Body of pancreas (tissue), 4 donors: ENCODE results near the gene COA8. TPM values are rescaled to one million over a fixed set of nuclear protein-coding genes. Genes with fewer than 3 reads are reported as not detected.
A peak's percentile ranks its signal among the peaks of the same experiment; 100 is the strongest.

Experiments
- ATAC-seq: fragments of 150-250 bp; one replicate; pipeline ENCODE4 v1.9.1; 2016
- DNase-seq, 4 donors: peaks; one replicate each; pipeline ENCODE4 v3.0.0-alpha.2; 2019
- H3K27ac ChIP-seq, 4 donors: fragments of 200-600 bp; sonication (generic); 1 replicate in 3 of 4; 2 replicates in 1 of 4; pipeline versions ENCODE4 v1.5.1 to v1.6.1; 2016 to 2019; ENCODE audit warnings: mild to moderate bottlenecking in 1 of 4, mixed read lengths in 1 of 4, moderate library complexity in 1 of 4
- H3K27me3 ChIP-seq, 2 donors: fragments of 200-600 bp; sonication (generic); one replicate each; pipeline ENCODE4 v1.6.0; 2016; ENCODE audit warnings: mild to moderate bottlenecking in 1 of 2
- H3K36me3 ChIP-seq, 2 donors: fragments of 200-600 bp; sonication (generic); replicated peaks in 1 of 2; 2 replicates each; pipeline ENCODE4 v1.5.1; 2016; ENCODE audit warnings: low read depth in 2 of 2; ENCODE audit not compliant: insufficient read depth in 1 of 2
- H3K4me1 ChIP-seq: fragments of 200-600 bp; sonication (generic); one replicate; pipeline ENCODE4 v1.6.0; 2016
- H3K4me3 ChIP-seq, 2 donors: fragments of 200-600 bp; sonication (generic); 1 replicate in 1 of 2; 2 replicates in 1 of 2; pipeline ENCODE4 v1.5.1; 2016 to 2019
- H3K9me3 ChIP-seq, 3 donors: fragments of 200-600 bp; sonication (generic); 1 replicate in 2 of 3; 2 replicates in 1 of 3; pipeline ENCODE4 v1.5.1; 2016
- CTCF ChIP-seq, 7 experiments: fragments of 450-650 bp in 4 of 7; fragments of 200-600 bp in 3 of 7; sonication (generic) in 3 of 7; IDR thresholded peaks; one replicate each; pipeline ENCODE4 v1.5.1; 2016 to 2019; ENCODE audit warnings: antibody characterized with exemption in 7 of 7
- POLR2A ChIP-seq, 3 donors: fragments of 450-650 bp; IDR thresholded peaks; one replicate each; pipeline ENCODE4 v1.6.1; 2016; ENCODE audit warnings: antibody characterized with exemption in 3 of 3, mild to moderate bottlenecking in 2 of 3
- WGBS, 2 donors: methylation state at CpG; one replicate each; pipeline ENCODE4 v1.1.5; 2017; 5-methylcytosine and 5-hydroxymethylcytosine counted together
- intact Hi-C: fragments of 100-400 bp; cut with DNase I; formaldehyde crosslinking; loops from one replicate; pipeline ENCODE4 v1.15.1; 2023
- total RNA-seq, 2 donors: library from RNA; depleted of rRNA; stranded (reverse); fragments of >200 nt; gene quantifications; one replicate each; pipeline ENCODE4 v1.1.0, GENCODE V29; 2016

The COA8 gene
- total RNA-seq, 2 donors from 2014 or later, result 15.2 to 32.2 TPM

- Histone ChIP-seq H3K36me3 (peaks cover 0 to 3% of the 10 kb centered on the region in 2 donors), H3K27me3 (no peaks in the 10 kb centered on the region), H3K9me3 (no peaks in the 10 kb centered on the region), H3K27ac (peak within 1 kb of the TSS; percentile 82 to 93 (median 87)), H3K4me1 (peaks cover 70% of the 10 kb centered on the region), H3K4me3 (peak within 1 kb of the TSS; percentile 32 to 95)
- TF ChIP-seq CTCF (IDR thresholded peaks at IDR 0.05) (peak in 1 of 7 experiments; percentile 0), POLR2A (IDR thresholded peaks at IDR 0.05) (peak in 2 of 3 donors; percentile 65 to 68)
- DNase-seq (peak; percentile 92 to 96 (median 94)), ATAC-seq (peak; percentile 95)
- intact Hi-C loops, result no loop called here
- WGBS, 2 donors, result 1 to 5% methylated on average over 7 to 68 of the region's 70 CpGs
These were observed 34.0 kb upstream of the COA8 start, which contains the start of gene TRMT61A for GRCh38 chr14:103528587-103529382. Gene TRMT61A, plus strand, starts transcription at chr14:103529196. Its CDS starts 783 bp downstream, at chr14:103529979.

DNA sequence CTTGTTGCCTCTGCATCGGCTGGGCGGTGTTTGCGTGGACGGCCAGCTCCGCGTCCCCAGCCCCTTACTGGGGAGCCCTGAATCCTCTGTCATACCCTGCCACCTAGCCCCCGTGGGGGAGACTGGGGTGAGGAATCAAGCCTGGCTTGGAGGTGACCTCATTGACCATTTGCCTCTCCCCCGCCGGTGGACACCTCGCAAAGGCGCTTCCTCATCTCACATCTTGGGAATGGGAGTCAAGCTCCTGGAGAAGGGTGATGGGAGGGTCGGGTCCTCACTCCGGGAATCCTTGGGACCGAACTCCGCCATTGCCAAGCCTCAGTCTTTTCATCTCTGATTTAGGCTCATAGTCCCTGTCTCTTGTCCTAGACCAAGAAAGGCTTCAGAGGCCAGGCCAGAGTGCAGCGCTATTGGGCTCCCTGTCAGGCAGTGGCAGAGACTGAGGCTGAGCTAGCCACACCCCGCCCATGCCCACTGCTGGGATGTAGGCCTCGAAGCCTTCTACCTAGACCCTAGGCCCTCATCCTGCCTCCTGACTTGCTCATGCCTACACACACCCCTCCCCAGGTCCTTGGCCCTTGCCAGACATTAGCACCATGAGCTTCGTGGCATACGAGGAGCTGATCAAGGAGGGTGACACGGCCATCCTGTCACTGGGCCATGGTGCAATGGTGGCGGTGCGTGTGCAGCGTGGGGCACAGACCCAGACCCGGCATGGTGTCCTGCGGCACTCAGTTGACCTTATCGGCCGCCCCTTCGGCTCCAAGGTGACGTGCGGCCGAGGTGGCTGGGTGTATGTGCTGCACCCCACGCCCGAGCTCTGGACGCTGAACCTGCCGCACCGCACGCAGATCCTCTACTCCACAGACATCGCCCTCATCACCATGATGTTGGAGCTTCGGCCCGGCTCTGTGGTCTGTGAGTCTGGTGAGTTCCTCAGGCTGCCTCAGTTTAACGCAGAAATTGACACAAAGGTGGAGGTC lies 33.1 kb upstream of the COA8 start:
- Histone ChIP-seq H3K4me3 (peak overlapping the region; percentile 32 to 95), H3K27ac (peak overlapping the region in 3 of 4 donors; percentile 18 to 93 (median 89)), H3K36me3 (peaks cover 0 to 3% of the 10 kb centered on the region in 2 donors), H3K9me3 (no peaks in the 10 kb centered on the region), H3K27me3 (no peaks in the 10 kb centered on the region), H3K4me1 (peaks cover 61% of the 10 kb centered on the region)
- TF ChIP-seq CTCF (IDR thresholded peaks at IDR 0.05), result no peak
- TF ChIP-seq POLR2A (IDR thresholded peaks at IDR 0.05), result no peak
- WGBS, 2 donors, result 41 to 58% methylated on average over 25 to 42 of the region's 42 CpGs
- intact Hi-C loops, result no loop called here
- no peak for DNase-seq
- ATAC-seq, result no peak

DNA sequence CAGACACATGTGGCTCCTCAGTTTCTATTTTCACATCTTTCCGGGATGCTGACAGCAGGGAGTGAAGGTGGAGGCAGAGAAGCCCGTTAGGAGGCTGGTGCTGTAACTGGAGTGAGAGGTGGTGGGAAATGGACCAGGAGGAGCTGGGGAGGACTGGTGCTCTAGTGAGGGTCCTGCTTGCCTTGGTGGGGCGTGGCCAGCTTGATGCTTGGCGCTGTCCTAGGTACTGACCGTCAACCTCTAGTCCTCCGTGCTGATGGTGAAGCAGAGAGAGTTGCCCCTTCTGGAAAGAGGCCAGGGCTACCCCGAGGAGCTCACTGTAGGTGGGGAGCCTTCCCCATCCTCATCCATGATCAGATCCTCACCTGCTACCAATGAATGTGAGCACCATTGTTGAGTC lies 32.4 kb upstream of the COA8 start:
- DNase-seq (no peak), ATAC-seq (no peak)
- WGBS, 2 donors, result 44 to 64% methylated on average over 6 to 7 of the region's 7 CpGs
- H3K27me3 ChIP-seq, result no peaks in the 10 kb centered on the region
- no peak for TF ChIP-seq POLR2A (IDR thresholded peaks at IDR 0.05)
- no peak for TF ChIP-seq CTCF (IDR thresholded peaks at IDR 0.05)
- peaks cover 54% of the 10 kb centered on the region for H3K4me1 ChIP-seq
- H3K27ac ChIP-seq, result no peak overlapping the region
- H3K4me3 ChIP-seq, result no peak overlapping the region
- H3K9me3 ChIP-seq, result no peaks in the 10 kb centered on the region
- intact Hi-C loops, result no loop called here
- peaks cover 0 to 3% of the 10 kb centered on the region in 2 donors for H3K36me3 ChIP-seq

DNA sequence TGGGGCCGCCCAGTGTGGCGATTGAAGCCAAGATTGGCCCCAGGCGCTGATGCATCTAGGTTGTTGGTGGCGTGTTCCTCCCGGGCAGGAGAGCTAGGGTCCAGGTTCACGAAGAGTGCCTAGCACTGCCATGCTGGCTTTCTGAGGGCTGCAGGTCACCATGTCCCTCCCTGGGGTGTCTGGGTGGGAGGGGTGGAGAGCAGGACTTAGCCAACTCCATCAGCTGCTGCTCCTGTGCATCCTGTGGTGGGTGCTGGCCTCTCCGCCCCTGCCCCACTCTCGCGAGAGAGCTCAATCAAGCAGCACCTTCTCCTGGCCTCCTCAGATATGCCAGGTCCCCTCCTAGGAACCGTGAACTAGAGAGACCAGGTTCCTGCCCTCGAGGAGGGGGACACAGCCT lies 31.9 kb upstream of the COA8 start:
- intact Hi-C loops, result no loop called here
- WGBS, 2 donors, result 77% methylated on average over 5 to 11 of the region's 11 CpGs
- TF ChIP-seq CTCF (IDR thresholded peaks at IDR 0.05), result no peak
- no peaks in the 10 kb centered on the region for H3K9me3 ChIP-seq
- no peak overlapping the region for H3K27ac ChIP-seq
- H3K27me3 ChIP-seq, result no peaks in the 10 kb centered on the region
- no peak for ATAC-seq
- DNase-seq, result no peak
- H3K4me3 ChIP-seq, result no peak overlapping the region
- peaks cover 50% of the 10 kb centered on the region for H3K4me1 ChIP-seq
- peaks cover 0 to 3% of the 10 kb centered on the region in 2 donors for H3K36me3 ChIP-seq
